SH-SY5Y (cell line): ENCODE results near the gene SUMF1.

Experiments
- GATA2 ChIP-seq: IDR thresholded peaks from 2 replicates; pipeline ENCODE4 v1.6.1; 2011; ENCODE audit warnings: mild to moderate bottlenecking, low read depth, low read length
- GATA3 ChIP-seq: IDR thresholded peaks from 2 replicates; pipeline ENCODE4 v1.6.1; 2011; ENCODE audit warnings: low read depth, mild to moderate bottlenecking, low read length, moderate library complexity

- no peak for TF ChIP-seq GATA3
- no peak for TF ChIP-seq GATA2
Measured at GRCh38 chr3:4322635-4323034, 144.4 kb downstream of the SUMF1 start.
